HL-60 (cell line): ENCODE data around the gene COMMD10.
"Not testable (repeated sequence)": the region's sequence is repeated elsewhere in the genome, so short reads cannot be mapped to it uniquely, and the experiment has no call there.

Experiments used
- CTCF ChIP-seq: IDR thresholded peaks from one replicate; pipeline ENCODE4 v1.5.1; 2011; ENCODE audit warnings: low read length, control low read depth, inconsistent platforms; ENCODE audit not compliant: insufficient read depth
- POLR2AphosphoS5 ChIP-seq: IDR thresholded peaks from 2 replicates; pipeline ENCODE4 v1.6.1; 2012; ENCODE audit warnings: low read depth

DNA sequence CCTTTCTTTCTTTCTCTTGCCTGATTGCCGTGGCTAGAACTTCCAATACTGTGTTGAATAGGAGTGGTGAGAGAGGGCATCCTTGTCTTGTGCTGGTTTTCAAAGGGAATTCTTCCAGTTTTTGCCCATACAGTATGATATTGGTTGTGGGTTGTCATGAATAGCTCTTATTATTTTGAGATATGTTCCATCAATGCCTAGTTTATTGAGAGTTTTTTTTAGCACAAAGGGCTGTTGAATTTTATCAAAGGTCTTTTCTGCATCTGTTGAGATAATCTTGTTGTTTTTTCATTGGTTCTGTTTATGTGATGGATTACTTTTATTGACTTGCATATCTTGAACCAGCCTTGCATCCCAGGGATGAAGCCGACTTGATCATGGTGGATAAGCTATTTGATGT is 20.1 kb downstream of the COMMD10 start:
- not testable (repeated sequence) for TF ChIP-seq CTCF, POLR2AphosphoS5
